HepG2 (cell line): Measurements from ENCODE around the gene NUP58. TPM values are rescaled to one million over a fixed set of nuclear protein-coding genes. Genes with fewer than 3 reads are reported as not detected.

Source experiments
- ATAC-seq: fragments of 200-7000 bp; cut with Tn5 transposase; 3 replicates; pipeline ENCODE4 v1.9.1; 2020; ENCODE audit warnings: mild to moderate bottlenecking, moderate library complexity
- BruUV-seq: library from RNA; stranded (reverse); fragments of 400-500 nt; replicated peaks from 2 replicates; lab custom pipeline; 2021; lab: Mats Ljungman, UMichigan
- CTCF ChIA-PET: fragments of 300-600 bp; formaldehyde crosslinking; extraction: SDS; loops from one replicate; lab custom pipeline; 2021; ENCODE audit warnings: low total read pairs, inconsistent platforms, low intra/inter-chr PET ratio; lab: Yijun Ruan, JAX
- POLR2A ChIA-PET: fragments of 350-600 bp; sonication (Branson Sonifier 250); formaldehyde crosslinking; loops from one replicate; lab custom pipeline; 2020; ENCODE audit warnings: antibody characterized with exemption, inconsistent platforms; lab: Yijun Ruan, JAX
- DNase-seq: peaks from one replicate; pipeline ENCODE4 v3.0.0-alpha.2; 2015; ENCODE audit warnings: low spot score
- FAIRE-seq: peaks from 3 replicates; lab custom pipeline; 2011; peaks lifted over from hg19 to GRCh38; lab: Jason Lieb, UNC
- H2AFZ ChIP-seq: one replicate; pipeline ENCODE4 v1.6.1; 2011; ENCODE audit warnings: low read length, inconsistent platforms
- H3K27ac ChIP-seq: fragments of 300-600 bp; 3 replicates; pipeline ENCODE4 v1.8.0; 2011; ENCODE audit warnings: mixed run types, mild to moderate bottlenecking, mixed read lengths, low read length, inconsistent platforms; ENCODE audit not compliant: insufficient read depth; ENCODE audit errors: extremely low read length
- H3K27me3 ChIP-seq, 2 experiments: fragments of 200-600 bp in 1 of 2; 2 replicates in 1 of 2; 3 replicates in 1 of 2; pipeline versions ENCODE4 v1.6.0 to v1.8.0; 2011; ENCODE audit warnings: low read length in 2 of 2, mild to moderate bottlenecking in 2 of 2, moderate library complexity in 2 of 2, inconsistent platforms in 1 of 2; ENCODE audit not compliant: insufficient read depth in 2 of 2, control insufficient read depth in 1 of 2
- H3K36me3 ChIP-seq, 2 experiments: fragments of 200-600 bp in 1 of 2; replicated peaks in 1 of 2; 2 replicates in 1 of 2; 3 replicates in 1 of 2; pipeline versions ENCODE4 v1.5.1 to v1.8.0; 2011; ENCODE audit warnings: low read length in 2 of 2, inconsistent platforms in 1 of 2; ENCODE audit not compliant: insufficient read depth in 2 of 2, control insufficient read depth in 1 of 2
- H3K4me1 ChIP-seq: 2 replicates; pipeline ENCODE4 v1.5.1; 2012; ENCODE audit warnings: low read length, inconsistent platforms; ENCODE audit not compliant: insufficient read depth
- H3K4me2 ChIP-seq: 2 replicates; pipeline ENCODE4 v1.6.0; 2011; ENCODE audit warnings: low read depth, low read length, inconsistent platforms
- H3K4me3 ChIP-seq, 3 experiments: fragments of 200-600 bp in 1 of 3; sonication (generic), shearing (Covaris generic) in 1 of 3; replicated peaks in 1 of 3; 2 replicates each; pipeline ENCODE4 v1.5.1; 2011 to 2016; ENCODE audit warnings: low read length in 3 of 3, inconsistent platforms in 2 of 3, low read depth in 2 of 3, mild to moderate bottlenecking in 2 of 3, control low read depth in 1 of 3, mixed read lengths in 1 of 3; ENCODE audit not compliant: insufficient read depth in 1 of 3
- H3K79me2 ChIP-seq: one replicate; pipeline ENCODE4 v1.6.1; 2011; ENCODE audit warnings: low read length, inconsistent platforms; ENCODE audit not compliant: insufficient read depth
- H3K9ac ChIP-seq: 2 replicates; pipeline ENCODE4 v1.6.0; 2011; ENCODE audit warnings: mild to moderate bottlenecking, low read depth, low read length, inconsistent platforms; ENCODE audit not compliant: insufficient read depth
- H3K9me3 ChIP-seq: 2 replicates; pipeline ENCODE4 v1.5.1; 2012; ENCODE audit warnings: mild to moderate bottlenecking, low read length
- H4K20me1 ChIP-seq: 2 replicates; pipeline ENCODE4 v1.6.0; 2011; ENCODE audit warnings: inconsistent platforms, mild to moderate bottlenecking, low read length, moderate library complexity; ENCODE audit not compliant: insufficient read depth
- ATF4 ChIP-seq, 2 experiments: fragments of 450-650 bp in 1 of 2; sonication (generic) in 1 of 2; formaldehyde crosslinking; IDR thresholded peaks; 2 replicates each; pipeline versions ENCODE4 v1.5.0 to v1.8.0; 2020 to 2022; ENCODE audit warnings: mild to moderate bottlenecking in 1 of 2, missing genetic modification reagents in 1 of 2
- CTCF ChIP-seq: sonication (generic); formaldehyde crosslinking; IDR thresholded peaks from 2 replicates; pipeline ENCODE4 v1.5.0; 2020; ENCODE audit warnings: mild to moderate bottlenecking, missing genetic modification reagents, moderate library complexity
- NR2F6 ChIP-seq, 2 experiments: IDR thresholded peaks; 2 replicates each; pipeline ENCODE4 v1.6.1; 2016; ENCODE audit warnings: antibody characterized with exemption in 1 of 2, mild to moderate bottlenecking in 1 of 2
- SMC3 ChIP-seq: IDR thresholded peaks from 2 replicates; pipeline ENCODE4 v1.6.1; 2011; ENCODE audit warnings: low read length, improper control_type of control experiment
- STAG1 ChIP-seq: sonication (generic); formaldehyde crosslinking; IDR thresholded peaks from 2 replicates; pipeline ENCODE4 v1.4.0; 2020; ENCODE audit warnings: missing genetic modification reagents
- ZNF451 ChIP-seq: sonication (generic); formaldehyde crosslinking; IDR thresholded peaks from 2 replicates; pipeline ENCODE4 v1.5.0; 2020; ENCODE audit warnings: mild to moderate bottlenecking, missing genetic modification reagents
- ZNF550 ChIP-seq: sonication (generic); formaldehyde crosslinking; IDR thresholded peaks from 2 replicates; pipeline ENCODE4 v1.4.0; 2020; ENCODE audit warnings: mild to moderate bottlenecking, missing genetic modification reagents, borderline replicate concordance
- WGBS: methylation state at CpG from one replicate; pipeline ENCODE4 v1.1.6; 2017; ENCODE audit warnings: low lambda C conversion rate; 5-methylcytosine and 5-hydroxymethylcytosine counted together
- in situ Hi-C: cut with HindIII; loops from 2 replicates; pipeline ENCODE4 v1.10.0; 2017; ENCODE audit warnings: low pct_unique_long_range_greater_than_20kb; ENCODE audit not compliant: extremely low pct_ligation_motif_present
- intact Hi-C: fragments of 100-400 bp; cut with micrococcal nuclease; formaldehyde crosslinking; loops from one replicate; pipeline ENCODE4 v1.10.0; 2022; ENCODE audit not compliant: unreplicated experiment
- polyA plus RNA-seq, 8 experiments: library from polyadenylated mRNA; depleted of rRNA in 3 of 8; stranded (reverse) in 7 of 8; unstranded in 1 of 8; fragments of >200 nt; fragmentation: Illumina TruSeq in 4 of 8; extraction: Trizol in 4 of 8; gene quantifications; 2 replicates each; pipeline versions ENCODE4 v1.2.1 to v1.2.3, GENCODE V29; 2011 to 2016; ENCODE audit warnings: low read depth in 4 of 8, missing spikeins in 1 of 8, mixed read lengths in 1 of 8; ENCODE audit not compliant: insufficient read depth in 1 of 8
- total RNA-seq, 5 experiments: library from RNA; depleted of rRNA; stranded (reverse); fragments of >200 nt; fragmentation: Illumina TruSeq; extraction: Trizol; gene quantifications; 2 replicates each; pipeline ENCODE4 v1.2.3, GENCODE V29; 2016; ENCODE audit warnings: low read depth in 1 of 5

NUP58 gene
- total and polyA plus RNA-seq, 2 of the 13 experiments (the other 11 are each of a cell fraction or from before 2014, with no cell fraction given), result 45.4 to 46.5 TPM

- CTCF ChIA-PET, result interaction anchor here (1.0 to 1.5 kb wide), 2 partner anchors 143 to 378 kb away, joined by 3 to 6 read pairs; no protein-coding TSS in a partner anchor
- BruUV-seq, result no TSS peak
- TF ChIP-seq ZNF550 (CRISPR knock-in tag) (no peak), ATF4 (CRISPR knock-in tag; IDR thresholded peaks at IDR 0.05) (no peak), SMC3 (peak; percentile 57), STAG1 (CRISPR knock-in tag) (peak; percentile 46), CTCF (CRISPR knock-in tag) (peak; percentile 62), NR2F6 (IDR thresholded peaks at IDR 0.05) (no peak), NR2F6 (CRISPR knock-in tag; IDR thresholded peaks at IDR 0.05) (no peak), ZNF451 (no peak)
- TF ChIP-seq, all 625 proteins: peak for 3
- no peak overlapping the region for H3K9ac ChIP-seq
- H3K27me3 ChIP-seq, result peaks cover 3 to 39% of the 10 kb centered on the region in 2 experiments; a peak in 4 of 5 replicates
- H3K79me2 ChIP-seq, result no peaks in the 10 kb centered on the region
- no peak overlapping the region for H3K4me2 ChIP-seq
- intact Hi-C loops, result no loop called here
- POLR2A ChIA-PET, result no interaction called here
- WGBS, result under 1% methylated on average over 9 of the region's 9 CpGs
- no peak overlapping the region for H3K27ac ChIP-seq
- in situ Hi-C loops, result no loop called here
- FAIRE-seq (peak; percentile 52), DNase-seq (peak; percentile 42), ATAC-seq (peak; percentile 57)
- no peaks in the 10 kb centered on the region for H3K9me3 ChIP-seq
- H4K20me1 ChIP-seq, result no peaks in the 10 kb centered on the region
- H3K4me1 ChIP-seq, result peaks cover 8% of the 10 kb centered on the region; the same call in 1 of the 2 replicates
- H2AFZ ChIP-seq, result no peak overlapping the region
- no peaks in the 10 kb centered on the region for H3K36me3 ChIP-seq
- no peak overlapping the region for H3K4me3 ChIP-seq
Measured at GRCh38 chr13:25375727-25376358, 74.4 kb downstream of the NUP58 start.
